ENCODE results near the gene ATOH8.

- TF ChIP-seq CTCF (IDR thresholded peaks at IDR 0.05; ENCODE audit: low read depth, low read length, poor library complexity, severe bottlenecking) (no peak), EZH2phosphoT487 (IDR thresholded peaks at IDR 0.05; ENCODE audit: borderline replicate concordance, low read length) (no peak)
These were observed 36.9 kb downstream of the ATOH8 start for GRCh38 chr2:85790499-85791188.

All from DOHH2 (cell line).